GM18520 (cell line): ENCODE results near the gene LRP1-AS.

Experiments
- ATAC-seq: cut with Tn5 transposase; IDR thresholded peaks from one replicate; pipeline ENCODE4 v1.9.1; 2021; ENCODE audit not compliant: unreplicated experiment

LRP1-AS gene

DNA sequence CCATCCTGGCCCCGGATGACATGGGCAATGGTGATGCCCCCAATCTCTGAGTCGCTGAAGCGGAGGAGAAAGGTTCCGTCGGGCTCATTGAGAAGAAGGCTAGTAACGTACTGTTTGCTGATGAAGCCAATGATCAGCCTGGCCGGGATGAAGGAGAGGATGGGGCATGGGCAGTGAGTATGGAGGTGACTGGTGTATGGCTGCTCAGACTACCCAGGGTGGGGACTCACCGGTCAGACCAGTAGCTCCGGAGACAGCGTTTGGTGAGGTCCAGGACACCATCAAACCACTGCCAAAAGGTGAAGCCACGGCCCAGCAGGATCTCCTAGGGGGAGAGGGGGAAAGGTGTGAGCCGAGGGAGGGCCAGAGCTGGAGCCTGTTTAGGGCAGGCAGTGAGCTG, 47.7 kb downstream of the LRP1-AS start:
- ATAC-seq, result no peak

DNA sequence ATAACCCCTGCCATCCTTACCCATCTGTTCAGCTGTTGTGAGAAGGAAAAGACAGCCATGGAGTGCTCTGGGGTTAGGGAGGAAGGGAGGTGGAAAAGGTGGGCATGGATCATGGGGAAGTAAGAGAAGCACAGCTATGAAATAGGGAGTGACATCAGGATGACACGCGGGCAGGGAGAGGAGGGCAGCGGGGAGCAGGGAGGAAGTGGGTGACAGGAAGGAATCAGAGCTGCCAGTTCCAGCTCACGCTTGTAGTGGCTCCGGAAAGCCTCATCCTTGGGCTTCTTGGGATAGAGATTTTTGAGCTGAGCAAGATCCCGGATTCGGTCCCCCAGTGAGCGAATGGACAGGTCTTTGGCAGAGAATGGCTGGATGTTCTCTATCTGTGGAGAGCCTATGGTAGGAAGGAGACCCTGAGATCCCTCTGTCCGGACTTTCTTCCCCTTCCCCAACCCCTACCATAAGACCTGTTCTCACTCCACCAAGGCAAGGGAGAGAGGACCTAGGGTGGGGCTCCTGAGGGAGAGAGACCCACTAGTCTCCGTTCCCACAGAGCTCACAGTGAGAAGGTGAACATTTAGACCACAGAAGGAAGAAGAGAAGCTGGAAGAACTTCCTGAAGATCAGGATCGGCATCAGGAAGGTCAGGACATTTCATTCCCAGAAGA, 48.2 kb downstream of the LRP1-AS start:
- ATAC-seq, result no peak

DNA sequence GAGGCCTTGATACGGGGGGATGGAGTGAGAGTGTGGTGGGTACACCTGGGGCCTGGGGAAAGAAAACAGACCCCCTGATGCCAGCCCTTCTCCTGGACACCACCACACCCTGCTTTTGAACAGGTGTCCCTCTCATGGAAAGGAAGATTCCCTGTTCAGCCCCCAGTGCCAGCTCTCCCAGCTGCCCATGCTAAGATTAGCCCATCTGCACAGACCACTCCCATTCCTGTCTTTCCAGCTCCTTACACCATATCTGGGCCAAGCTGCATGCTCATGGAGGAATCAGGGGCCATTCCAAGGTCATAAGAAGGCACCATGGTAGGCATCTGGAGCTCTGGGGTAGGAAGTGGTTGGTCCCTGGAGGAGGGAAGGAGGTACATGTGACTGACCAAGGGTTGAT, 48.9 kb downstream of the LRP1-AS start:
- ATAC-seq, result no peak

DNA sequence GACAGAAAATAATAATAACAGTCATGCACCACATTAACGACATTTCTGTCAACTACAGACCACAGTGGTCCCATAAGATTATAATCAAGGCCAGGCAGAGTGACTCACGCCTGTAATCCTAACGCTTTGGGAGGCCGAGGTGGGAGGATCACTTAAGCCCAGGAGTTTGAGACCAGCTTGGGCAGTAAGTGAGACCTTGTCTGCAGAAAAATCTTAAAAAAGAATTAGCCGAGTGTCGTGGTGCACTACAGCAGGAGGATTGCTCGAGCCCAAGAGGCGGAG, 49.9 kb downstream of the LRP1-AS start:
- ATAC-seq, result no peak

DNA sequence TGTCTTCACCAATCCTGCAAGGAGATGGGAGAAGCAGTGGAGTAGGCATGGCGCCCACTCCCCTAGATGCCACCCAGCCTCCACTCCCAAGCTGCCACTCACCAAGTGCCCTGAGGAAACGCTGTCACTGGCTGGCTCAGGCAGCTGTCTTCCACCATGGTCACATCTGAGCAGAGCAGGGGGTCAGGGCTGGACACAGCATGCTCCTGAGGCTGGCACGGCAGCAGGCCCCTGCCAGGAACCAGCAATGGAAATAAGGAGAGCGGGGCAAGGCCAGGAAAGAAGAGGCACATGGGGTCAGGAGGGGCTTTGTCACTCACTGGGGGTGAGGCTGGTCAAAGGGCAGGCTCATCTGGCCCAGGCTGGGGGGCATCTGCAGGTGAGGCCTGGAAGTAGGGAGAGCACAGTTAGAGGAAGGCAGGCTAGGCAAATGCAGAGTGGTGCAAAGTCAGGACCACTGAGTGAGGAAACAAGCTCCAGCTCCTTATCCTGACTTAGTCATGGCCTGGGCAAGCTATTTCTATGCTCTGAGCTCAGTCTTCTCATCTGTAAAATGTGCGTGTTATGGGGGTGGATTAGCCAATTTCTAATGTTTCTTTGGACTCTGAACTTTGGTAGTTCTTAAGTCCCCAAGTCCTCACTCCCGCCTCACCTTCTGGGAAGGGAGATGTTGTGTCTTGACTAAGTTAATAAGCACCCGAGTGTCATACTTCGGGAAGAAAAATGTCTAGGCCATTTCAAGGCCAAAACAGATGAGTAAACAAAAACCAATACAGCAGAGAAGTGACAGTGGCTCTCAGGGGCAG, 50.5 kb downstream of the LRP1-AS start:
- no peak for ATAC-seq

DNA sequence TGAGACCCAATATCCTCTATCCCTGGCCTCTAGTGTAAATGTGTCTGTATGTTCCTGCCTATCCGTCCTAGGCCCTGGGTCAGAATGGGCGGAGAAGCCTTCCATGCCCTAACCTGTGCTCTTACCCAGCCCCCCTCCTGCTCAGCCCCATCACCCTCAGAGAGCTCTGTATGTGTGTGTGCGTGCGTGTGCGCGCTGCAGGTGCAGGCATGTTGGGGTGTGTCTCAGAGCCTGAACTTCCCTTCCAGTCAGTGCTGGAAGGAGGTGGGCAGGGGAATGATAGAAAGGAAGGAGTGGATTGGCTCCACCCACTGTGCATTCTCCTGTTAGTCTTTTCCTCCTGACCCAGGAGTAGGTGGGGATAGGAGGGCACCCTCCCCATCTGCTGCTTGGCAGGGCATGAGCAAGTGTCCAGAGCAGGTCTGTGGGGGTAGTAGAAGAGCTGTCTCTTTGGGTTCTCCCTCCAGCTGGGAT, 51.3 kb downstream of the LRP1-AS start:
- ATAC-seq, result no peak

DNA sequence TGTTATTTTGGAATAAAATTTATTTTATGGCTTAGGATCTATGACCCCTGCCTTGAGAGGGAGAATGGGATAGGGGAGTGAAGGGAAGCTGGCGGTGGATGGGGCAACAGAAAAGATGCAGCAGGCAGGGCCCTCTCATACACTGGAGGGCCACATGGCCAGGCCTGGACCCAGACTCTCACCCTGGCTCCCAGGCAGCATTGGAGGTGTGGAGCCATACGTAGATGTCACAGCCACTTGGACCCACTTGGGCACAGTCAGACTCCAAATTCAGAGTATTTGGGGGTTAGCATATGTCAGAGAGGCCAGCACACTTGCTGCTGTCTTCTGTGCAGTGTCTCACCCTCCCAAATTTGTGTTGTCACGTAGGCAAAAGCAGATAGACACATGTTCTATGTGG, 52.0 kb downstream of the LRP1-AS start:
- no peak for ATAC-seq
